B cell (primary cell): ENCODE measurements around the gene PACC1. TPM values are rescaled to one million over a fixed set of nuclear protein-coding genes. Genes with fewer than 3 reads are reported as not detected.
"Not testable (repeated sequence)": the region's sequence is repeated elsewhere in the genome, so short reads cannot be mapped to it uniquely, and the experiment has no call there.

ENCODE experiments used
- ATAC-seq: fragments of 200-7000 bp; cut with Tn5 transposase; one replicate; pipeline ENCODE4 v1.10.0; 2021; ENCODE audit warnings: low read depth, mild to moderate bottlenecking, moderate number of reproducible peaks, moderate library complexity
- CTCF ChIA-PET: fragments of 350-600 bp; sonication (Branson Sonifier 250); formaldehyde crosslinking; loops from one replicate; lab custom pipeline; 2021; ENCODE audit warnings: antibody characterized with exemption, inconsistent platforms; lab: Charles Lee
- POLR2A ChIA-PET: fragments of 350-600 bp; sonication (Branson Sonifier 250); formaldehyde crosslinking; loops from one replicate; lab custom pipeline; 2021; ENCODE audit warnings: antibody characterized with exemption; lab: Charles Lee
- DNase-seq: peaks from one replicate; pipeline ENCODE4 v3.0.0; 2013
- H2AFZ ChIP-seq: 2 replicates; pipeline ENCODE4 v1.6.1; 2012; ENCODE audit warnings: mild to moderate bottlenecking, low read depth, low read length; ENCODE audit not compliant: insufficient read depth, poor library complexity, severe bottlenecking
- H3K27ac ChIP-seq, 2 donors: 1 replicate in 1 of 2; 2 replicates in 1 of 2; pipeline ENCODE4 v1.5.1; 2012 to 2013; ENCODE audit warnings: low read length in 2 of 2, mild to moderate bottlenecking in 2 of 2, moderate library complexity in 1 of 2
- H3K27me3 ChIP-seq, 4 experiments: fragments of 200-600 bp in 1 of 4; sonication (generic) in 1 of 4; replicated peaks in 1 of 4; 1 replicate in 2 of 4; 2 replicates in 2 of 4; pipeline versions ENCODE4 v1.6.1 to v1.7.0; 2013 to 2016; ENCODE audit warnings: low read length in 3 of 4, mild to moderate bottlenecking in 2 of 4, mixed read lengths in 1 of 4, moderate library complexity in 1 of 4; ENCODE audit not compliant: insufficient read depth in 4 of 4, control insufficient read depth in 3 of 4; ENCODE audit errors: control extremely low read depth in 1 of 4
- H3K36me3 ChIP-seq, 2 experiments: replicated peaks in 1 of 2; 1 replicate in 1 of 2; 2 replicates in 1 of 2; pipeline versions ENCODE4 v1.6.1 to v1.7.1; 2013; ENCODE audit warnings: low read length in 1 of 2; ENCODE audit not compliant: insufficient read depth in 2 of 2, control insufficient read depth in 1 of 2; ENCODE audit errors: control extremely low read depth in 1 of 2, extremely low read depth in 1 of 2
- H3K4me1 ChIP-seq, 2 donors: fragments of 200-600 bp in 1 of 2; sonication (generic) in 1 of 2; 1 replicate in 1 of 2; 2 replicates in 1 of 2; pipeline versions ENCODE4 v1.5.1 to v1.6.1; 2013 to 2017; ENCODE audit warnings: low read length in 2 of 2; ENCODE audit not compliant: control insufficient read depth in 2 of 2, insufficient read depth in 2 of 2
- H3K4me2 ChIP-seq: replicated peaks from 2 replicates; pipeline ENCODE3; 2012; ENCODE audit warnings: mild to moderate bottlenecking, low read depth, low read length; ENCODE audit not compliant: poor library complexity, severe bottlenecking
- H3K4me3 ChIP-seq, 5 experiments: fragments of 200-600 bp in 1 of 5; sonication (generic) in 1 of 5; 1 replicate in 3 of 5; 2 replicates in 2 of 5; pipeline versions ENCODE4 v1.5.1 to v1.7.0; 2011 to 2016; ENCODE audit warnings: low read length in 4 of 5, mild to moderate bottlenecking in 4 of 5, low read depth in 2 of 5, control low read depth in 1 of 5, moderate library complexity in 1 of 5; ENCODE audit not compliant: insufficient read depth in 1 of 5; ENCODE audit errors: control extremely low read depth in 1 of 5, extremely low read depth in 1 of 5
- H3K79me2 ChIP-seq: fragments of 200-600 bp; sonication (generic); one replicate; pipeline ENCODE4 v1.6.0; 2016; ENCODE audit warnings: low read length; ENCODE audit not compliant: control insufficient read depth, insufficient read depth
- H3K9ac ChIP-seq: fragments of 200-600 bp; sonication (generic); 2 replicates; pipeline ENCODE4 v1.6.1; 2017; ENCODE audit warnings: mild to moderate bottlenecking, low read length, moderate library complexity
- H3K9me3 ChIP-seq, 3 donors: one replicate each; pipeline versions ENCODE4 v1.6.1 to v1.7.1; 2013; ENCODE audit warnings: low read length in 2 of 3; ENCODE audit not compliant: control insufficient read depth in 2 of 3, insufficient read depth in 1 of 3; ENCODE audit errors: control extremely low read depth in 1 of 3
- H4K20me1 ChIP-seq: 2 replicates; pipeline ENCODE4 v1.6.0; 2012; ENCODE audit warnings: mild to moderate bottlenecking, low read length; ENCODE audit not compliant: insufficient read depth, control insufficient read depth, poor library complexity, severe bottlenecking
- H3K27ac Mint-ChIP-seq: one replicate; pipeline ENCODE4 v1.8.0; 2021; ENCODE audit warnings: mixed read lengths
- H3K27me3 Mint-ChIP-seq: one replicate; pipeline ENCODE4 v1.8.0; 2021; ENCODE audit warnings: mixed read lengths
- H3K4me1 Mint-ChIP-seq: one replicate; pipeline ENCODE4 v1.8.0; 2021; ENCODE audit warnings: mixed read lengths
- H3K4me3 Mint-ChIP-seq: one replicate; pipeline ENCODE4 v1.8.0; 2021; ENCODE audit warnings: mixed read lengths
- H3K9me3 Mint-ChIP-seq: one replicate; pipeline ENCODE4 v1.8.0; 2022; ENCODE audit warnings: mixed read lengths; ENCODE audit not compliant: insufficient read depth
- EZH2 ChIP-seq: IDR thresholded peaks from 2 replicates; pipeline ENCODE4 v1.6.1; 2012; ENCODE audit warnings: borderline replicate concordance, low read depth, mild to moderate bottlenecking, moderate library complexity, low read length; ENCODE audit not compliant: insufficient read depth, poor library complexity, severe bottlenecking
- WGBS: methylation state at CpG from one replicate; pipeline ENCODE4 v1.1.5; 2013; ENCODE audit warnings: missing lambda C conversion rate; ENCODE audit not compliant: insufficient coverage; 5-methylcytosine and 5-hydroxymethylcytosine counted together
- intact Hi-C: fragments of 100-400 bp; cut with micrococcal nuclease; formaldehyde crosslinking; loops from one replicate; pipeline ENCODE4 v1.10.0; 2022
- polyA plus RNA-seq: library from polyadenylated mRNA; depleted of rRNA; stranded (reverse); fragments of >200 nt; gene quantifications from 2 replicates; pipeline ENCODE4 v1.2.3, GENCODE V29; 2012
- total RNA-seq, 2 donors: library from RNA; stranded (reverse); fragments of 120-200 nt in 1 of 2; gene quantifications; 1 replicate in 1 of 2; 2 replicates in 1 of 2; pipeline versions ENCODE4 v1.2.3 to v1.2.4, GENCODE V29; 2013 to 2022
- TF ChIP-seq, protein P1 (sequence below): fragments of 200-600 bp; IDR thresholded peaks from one replicate; pipeline ENCODE4 v1.8.0; 2022; ENCODE audit warnings: antibody characterized with exemption, mild to moderate bottlenecking

PACC1 gene
- total and polyA plus RNA-seq, 2 donors (not counting 1 experiment from before 2014, with no cell fraction given) = 15.9 to 18.3 TPM

DNA sequence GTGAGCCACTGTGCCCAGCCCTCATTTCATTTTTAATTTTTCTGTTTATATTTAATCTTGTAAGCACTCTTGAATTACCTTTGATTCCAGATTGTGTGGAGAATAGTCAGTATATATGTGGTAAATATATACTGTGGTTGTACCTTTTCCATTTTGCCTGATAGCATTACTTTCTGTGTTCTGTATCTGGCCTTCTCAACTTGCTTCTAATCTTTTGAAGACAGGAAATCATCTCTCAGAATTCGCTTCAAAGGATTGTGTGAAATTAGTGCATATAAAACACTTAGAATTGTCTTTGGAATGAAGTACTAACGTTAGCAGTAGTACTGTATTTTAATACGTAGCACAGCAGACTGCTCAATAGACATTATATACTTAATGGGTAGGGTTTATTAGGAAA lies 91.6 kb downstream of the PACC1 start:
- no peak overlapping the region for H3K4me3 Mint-ChIP-seq
- no CpG with 5 or more reads among the region's 3 CpGs for WGBS

DNA sequence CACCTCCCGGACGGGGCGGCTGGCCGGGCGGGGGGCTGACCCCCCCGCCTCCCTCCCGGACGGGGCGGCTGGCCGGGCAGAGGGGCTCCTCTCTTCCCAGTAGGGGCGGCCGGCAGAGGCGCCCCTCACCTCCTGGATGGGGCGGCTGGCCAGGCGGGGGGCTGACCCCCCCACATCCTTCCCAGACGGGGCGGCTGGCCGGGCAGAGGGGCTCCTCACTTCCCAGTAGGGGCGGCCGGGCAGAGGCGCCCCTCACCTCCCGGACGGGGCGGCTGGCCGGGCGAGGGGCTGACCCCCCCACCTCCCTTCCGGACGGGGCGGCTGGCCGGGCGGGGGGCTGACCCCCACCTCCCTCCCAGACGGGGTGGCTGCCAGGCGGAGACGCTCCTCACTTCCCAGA lies 93.7 kb downstream of the PACC1 start:
- H4K20me1 ChIP-seq = peaks cover 57% of the 10 kb centered on the region
- POLR2A ChIA-PET = not testable (repeated sequence)
- peaks cover 26% of the 10 kb centered on the region for H3K4me1 Mint-ChIP-seq

More for the DNA sequence above, 91.6 kb downstream of the PACC1 start:
- Mint-ChIP-seq H3K4me1 (peaks cover 12% of the 10 kb centered on the region), H3K27ac (no peak overlapping the region), H3K9me3 (no peaks in the 10 kb centered on the region), H3K27me3 (no peaks in the 10 kb centered on the region)
- H3K27me3 ChIP-seq = no peaks in the 10 kb centered on the region
- TF ChIP-seq EZH2 = no peak
- TF ChIP-seq, protein P1, sequence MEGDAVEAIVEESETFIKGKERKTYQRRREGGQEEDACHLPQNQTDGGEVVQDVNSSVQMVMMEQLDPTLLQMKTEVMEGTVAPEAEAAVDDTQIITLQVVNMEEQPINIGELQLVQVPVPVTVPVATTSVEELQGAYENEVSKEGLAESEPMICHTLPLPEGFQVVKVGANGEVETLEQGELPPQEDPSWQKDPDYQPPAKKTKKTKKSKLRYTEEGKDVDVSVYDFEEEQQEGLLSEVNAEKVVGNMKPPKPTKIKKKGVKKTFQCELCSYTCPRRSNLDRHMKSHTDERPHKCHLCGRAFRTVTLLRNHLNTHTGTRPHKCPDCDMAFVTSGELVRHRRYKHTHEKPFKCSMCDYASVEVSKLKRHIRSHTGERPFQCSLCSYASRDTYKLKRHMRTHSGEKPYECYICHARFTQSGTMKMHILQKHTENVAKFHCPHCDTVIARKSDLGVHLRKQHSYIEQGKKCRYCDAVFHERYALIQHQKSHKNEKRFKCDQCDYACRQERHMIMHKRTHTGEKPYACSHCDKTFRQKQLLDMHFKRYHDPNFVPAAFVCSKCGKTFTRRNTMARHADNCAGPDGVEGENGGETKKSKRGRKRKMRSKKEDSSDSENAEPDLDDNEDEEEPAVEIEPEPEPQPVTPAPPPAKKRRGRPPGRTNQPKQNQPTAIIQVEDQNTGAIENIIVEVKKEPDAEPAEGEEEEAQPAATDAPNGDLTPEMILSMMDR = no peak
- POLR2A ChIA-PET = no interaction called here
- DNase-seq = no peak
- H3K4me3 ChIP-seq = no peak overlapping the region
- no peak overlapping the region for H3K27ac ChIP-seq
- intact Hi-C loops = no loop called here
- H3K36me3 ChIP-seq = peaks cover 0 to 3% of the 10 kb centered on the region in 2 experiments
- no peaks in the 10 kb centered on the region for H3K4me1 ChIP-seq
- H3K4me2 ChIP-seq = no peak overlapping the region
- peaks cover 50% of the 10 kb centered on the region for H4K20me1 ChIP-seq
- no peak overlapping the region for H3K9ac ChIP-seq
- CTCF ChIA-PET = no interaction called here
- ATAC-seq = no peak
- H3K79me2 ChIP-seq = peaks cover 63% of the 10 kb centered on the region
- no peak overlapping the region for H2AFZ ChIP-seq
- no peaks in the 10 kb centered on the region for H3K9me3 ChIP-seq

More for the DNA sequence above, 93.7 kb downstream of the PACC1 start:
- DNase-seq, H3K4me1 ChIP-seq, H3K9ac ChIP-seq, H3K4me3 Mint-ChIP-seq, H3K9me3 Mint-ChIP-seq, H3K27ac ChIP-seq, H3K4me3 ChIP-seq, H3K27me3 Mint-ChIP-seq, CTCF ChIA-PET, H3K36me3 ChIP-seq, H3K27ac Mint-ChIP-seq, H3K4me2 ChIP-seq, H3K27me3 ChIP-seq, intact Hi-C loops, ATAC-seq, H2AFZ ChIP-seq, H3K9me3 ChIP-seq: not testable (repeated sequence)
- no CpG with 5 or more reads among the region's 34 CpGs for WGBS
- peaks cover 63% of the 10 kb centered on the region for H3K79me2 ChIP-seq
